ENCODE results near the gene APOBEC3C.

DNA sequence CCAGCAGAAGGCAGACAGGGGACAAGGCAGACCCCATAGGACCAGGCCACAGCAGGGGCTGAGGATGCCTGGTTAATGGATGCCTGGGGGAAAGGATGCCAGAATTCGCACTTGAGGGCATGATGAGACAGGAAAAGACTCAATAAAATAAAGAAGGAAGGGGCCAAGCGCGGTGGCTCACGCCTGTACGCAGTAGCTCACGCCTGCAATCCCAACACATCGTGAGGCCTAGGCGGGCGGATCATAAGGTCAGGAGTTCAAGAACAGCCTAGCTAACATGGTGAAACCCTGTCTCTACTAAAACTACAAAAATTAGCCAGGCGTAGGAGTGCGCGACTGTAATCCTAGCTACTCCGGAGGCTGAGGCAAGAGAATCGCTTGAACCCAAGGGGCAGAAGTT lies 16.6 kb downstream of the APOBEC3C start:
- TF ChIP-seq, protein P1, sequence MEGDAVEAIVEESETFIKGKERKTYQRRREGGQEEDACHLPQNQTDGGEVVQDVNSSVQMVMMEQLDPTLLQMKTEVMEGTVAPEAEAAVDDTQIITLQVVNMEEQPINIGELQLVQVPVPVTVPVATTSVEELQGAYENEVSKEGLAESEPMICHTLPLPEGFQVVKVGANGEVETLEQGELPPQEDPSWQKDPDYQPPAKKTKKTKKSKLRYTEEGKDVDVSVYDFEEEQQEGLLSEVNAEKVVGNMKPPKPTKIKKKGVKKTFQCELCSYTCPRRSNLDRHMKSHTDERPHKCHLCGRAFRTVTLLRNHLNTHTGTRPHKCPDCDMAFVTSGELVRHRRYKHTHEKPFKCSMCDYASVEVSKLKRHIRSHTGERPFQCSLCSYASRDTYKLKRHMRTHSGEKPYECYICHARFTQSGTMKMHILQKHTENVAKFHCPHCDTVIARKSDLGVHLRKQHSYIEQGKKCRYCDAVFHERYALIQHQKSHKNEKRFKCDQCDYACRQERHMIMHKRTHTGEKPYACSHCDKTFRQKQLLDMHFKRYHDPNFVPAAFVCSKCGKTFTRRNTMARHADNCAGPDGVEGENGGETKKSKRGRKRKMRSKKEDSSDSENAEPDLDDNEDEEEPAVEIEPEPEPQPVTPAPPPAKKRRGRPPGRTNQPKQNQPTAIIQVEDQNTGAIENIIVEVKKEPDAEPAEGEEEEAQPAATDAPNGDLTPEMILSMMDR (IDR thresholded peaks at IDR 0.05; ENCODE audit: insufficient read depth, low read length, poor library complexity, severe bottlenecking) = no peak
- TF ChIP-seq EZH2phosphoT487 (conservative IDR thresholded peaks at IDR 0.05; ENCODE audit: low read length) = no peak
